ENCODE results near the gene RAP1B. TPM values are rescaled to one million over a fixed set of nuclear protein-coding genes. Genes with fewer than 3 reads are reported as not detected.
A peak's percentile ranks its signal among the peaks of the same experiment; 100 is the strongest.

RAP1B gene
- total and polyA plus RNA-seq, 2 donors (not counting 3 experiments of a cell fraction or from before 2014, with no cell fraction given), result 147 to 174 TPM

GRCh38 chr12:68611806-68612160, 1.1 kb downstream of the RAP1B start:
- peaks cover 35% of the 10 kb centered on the region for H3K4me1 ChIP-seq (ENCODE audit: control insufficient read depth, extremely low read depth, insufficient read depth, low read length)
- no peaks in the 10 kb centered on the region for H3K9me3 ChIP-seq (replicated peaks; ENCODE audit: control insufficient read depth, insufficient read depth, low read length)
- no peak overlapping the region for H2AFZ ChIP-seq (ENCODE audit: low read depth, low read length)
- peak overlapping the region; percentile 95 for H3K4me2 ChIP-seq (ENCODE audit: insufficient read depth, low read length)
- peaks cover 16% of the 10 kb centered on the region for H4K20me1 ChIP-seq (replicated peaks; ENCODE audit: control insufficient read depth, extremely low read depth, insufficient read depth, low read length)
- H3K79me2 ChIP-seq (ENCODE audit: control insufficient read depth, insufficient read depth, low read length), result peaks cover 55% of the 10 kb centered on the region
- ChIA-PET POLR2A (interaction anchor here (0.7 to 1.3 kb wide), 2 partner anchors 9 to 101 kb away, joined by 4 read pairs; no protein-coding TSS in a partner anchor), CTCF (interaction anchor here (1.3 to 2.5 kb wide), 3 partner anchors 114 to 252 kb away, joined by 3 to 21 read pairs (median 9); no protein-coding TSS in a partner anchor)
- peak; percentile 30 for DNase-seq (ENCODE audit: low read depth, low spot score)
- H3K27me3 ChIP-seq (ENCODE audit: control insufficient read depth in 2 of 2, insufficient read depth in 2 of 2, low read length in 2 of 2), result no peaks in the 10 kb centered on the region
- intact Hi-C loops (cut with micrococcal nuclease), result loop anchor here (5.0 to 10.0 kb wide), 7 partner anchors 44 to 623 kb away; partner anchors contain the start of genes CPSF6, IL26, MDM2 and SLC35E3
- peak overlapping the region; percentile 94 for H3K9ac ChIP-seq (replicated peaks; ENCODE audit: extremely low read depth, insufficient read depth, low read length)
- BruUV-seq (replicated peaks), result TSS peak; percentile 69
- no peak for TF ChIP-seq JUN (IDR thresholded peaks at IDR 0.05; ENCODE audit: borderline replicate concordance, insufficient read depth, insufficient read length, low read depth)
- TF ChIP-seq FOS (IDR thresholded peaks at IDR 0.05; ENCODE audit: borderline replicate concordance, insufficient read depth, low read length), result no peak
- no peak for TF ChIP-seq CTCF (IDR thresholded peaks at IDR 0.05; ENCODE audit: extremely low read depth in 1 of 2, insufficient read depth in 1 of 2, low read depth in 1 of 2, low read length in 2 of 2)
- TF ChIP-seq MAX (IDR thresholded peaks at IDR 0.05; ENCODE audit: insufficient read depth, insufficient read length), result no peak
- no peak for TF ChIP-seq EZH2 (IDR thresholded peaks at IDR 0.05; ENCODE audit: borderline replicate concordance, low read depth, low read length, severe bottlenecking)
- FAIRE-seq, result no peak
- no peaks in the 10 kb centered on the region for H3K36me3 ChIP-seq (ENCODE audit: control insufficient read depth in 2 of 2, extremely low read depth in 1 of 2, insufficient read depth in 2 of 2, low read length in 2 of 2)
- peak overlapping the region; percentile 90 to 97 (median 96) for H3K4me3 ChIP-seq (replicated peaks in 1 of 3; ENCODE audit: insufficient read depth in 1 of 3, low read depth in 1 of 3, low read length in 3 of 3)
- dilution Hi-C loops (cut with MboI; ENCODE audit: extremely low pct_ligation_motif_present, low sequenced_read_pairs), result no loop called here
- H3K9me1 ChIP-seq (replicated peaks; ENCODE audit: control insufficient read depth, extremely low read depth, insufficient read depth, low read length), result no peaks in the 10 kb centered on the region
- H3K27ac ChIP-seq (ENCODE audit: insufficient read depth, low read depth, low read length), result peak overlapping the region; percentile 90
